Adrenal gland (tissue), 12 donors: Measurements from ENCODE around the gene BOLA3. TPM values are rescaled to one million over a fixed set of nuclear protein-coding genes. Genes with fewer than 3 reads are reported as not detected.
A peak's percentile ranks its signal among the peaks of the same experiment; 100 is the strongest.

ENCODE experiments used
- DNase-seq, 7 donors: peaks; one replicate each; pipeline ENCODE4 v3.0.0-alpha.2; 2019 to 2020
- H3K27ac ChIP-seq, 5 donors: fragments of 200-600 bp; sonication (generic) in 4 of 5; 1 replicate in 3 of 5; 2 replicates in 2 of 5; pipeline versions ENCODE4 v1.5.1 to v1.8.0; 2016 to 2020; ENCODE audit warnings: mild to moderate bottlenecking in 1 of 5
- H3K27me3 ChIP-seq: fragments of 200-600 bp; 2 replicates; pipeline ENCODE4 v1.8.0; 2021
- H3K36me3 ChIP-seq, 2 donors: fragments of 200-600 bp; replicated peaks in 1 of 2; 1 replicate in 1 of 2; 2 replicates in 1 of 2; pipeline versions ENCODE4 v1.5.1 to v1.8.0; 2018 to 2022
- H3K4me1 ChIP-seq, 2 donors: fragments of 200-600 bp; replicated peaks in 1 of 2; 1 replicate in 1 of 2; 2 replicates in 1 of 2; pipeline versions ENCODE4 v1.5.1 to v1.8.0; 2018 to 2021
- H3K4me3 ChIP-seq, 4 donors: fragments of 200-600 bp; sonication (generic) in 3 of 4; one replicate each; pipeline ENCODE4 v1.5.1; 2016 to 2018
- H3K9me3 ChIP-seq, 3 donors: fragments of 200-600 bp; sonication (generic) in 1 of 3; replicated peaks in 1 of 3; 1 replicate in 2 of 3; 2 replicates in 1 of 3; pipeline versions ENCODE4 v1.5.1 to v1.8.0; 2016 to 2021
- POLR2A ChIP-seq, 2 donors: fragments of 450-650 bp; IDR thresholded peaks; one replicate each; pipeline ENCODE4 v1.6.1; 2017; ENCODE audit warnings: antibody characterized with exemption in 2 of 2, mild to moderate bottlenecking in 2 of 2, moderate library complexity in 1 of 2
- WGBS, 4 donors: extraction: QIAGEN DNeasy Blood & Tissue Kit in 2 of 4; methylation state at CpG; one replicate each; pipeline versions ENCODE4 v1.1.5 to v1.1.7; 2013 to 2017; 5-methylcytosine and 5-hydroxymethylcytosine counted together
- intact Hi-C, 2 donors: fragments of 100-400 bp; cut with DNase I; formaldehyde crosslinking; loops; one replicate each; pipeline versions ENCODE4 v1.14.1 to v1.15.0; 2022 to 2023
- polyA plus RNA-seq, 3 donors: library from polyadenylated mRNA; stranded (reverse); fragments of 200-250 nt in 2 of 3; fragments of 350-450 nt in 1 of 3; fragmentation: Illumina TruSeq in 1 of 3; extraction: RNeasy Lipid Tissue Mini Kit (QIAGEN cat#74804) in 1 of 3; gene quantifications; one replicate each; pipeline ENCODE4 v1.2.3, GENCODE V29; 2013 to 2014
- total RNA-seq, 9 donors: library from RNA; depleted of rRNA in 4 of 9; stranded (reverse); fragments of >200 nt in 4 of 9; fragments of 120-200 nt in 1 of 9; fragmentation: NEBNext Ultra II Directional in 1 of 9; extraction: Animal tissue kit (Norgen Biotek cat#: 25700) in 1 of 9; gene quantifications; one replicate each; pipeline versions ENCODE4 v1.1.0 to v1.2.4, GENCODE V29; 2013 to 2023
- TF ChIP-seq, protein P1 (sequence below), 6 experiments: fragments of 450-650 bp in 4 of 6; fragments of 200-600 bp in 2 of 6; sonication (generic) in 1 of 6; IDR thresholded peaks; 1 replicate in 5 of 6; 2 replicates in 1 of 6; pipeline versions ENCODE4 v1.5.1 to v1.8.0; 2016 to 2021; ENCODE audit warnings: antibody characterized with exemption in 6 of 6, mild to moderate bottlenecking in 2 of 6, moderate library complexity in 1 of 6
- donor health status: healthy with polysubstance abuse.
- donor health status: Bipolar disorder and iron deficiency.
- donor health status: DM: yes; HTN: yes; CAD: no.
- donor health status: DM: no; HTN: no; CAD: no.
- donor health status: DM: no; HTN: no; CAD: no.
- donor health status: DM: yes; HTN: yes; CAD: no.

BOLA3 gene
- total and polyA plus RNA-seq, 12 donors: 17.1 to 84.5 (median 48.2) TPM

DNA sequence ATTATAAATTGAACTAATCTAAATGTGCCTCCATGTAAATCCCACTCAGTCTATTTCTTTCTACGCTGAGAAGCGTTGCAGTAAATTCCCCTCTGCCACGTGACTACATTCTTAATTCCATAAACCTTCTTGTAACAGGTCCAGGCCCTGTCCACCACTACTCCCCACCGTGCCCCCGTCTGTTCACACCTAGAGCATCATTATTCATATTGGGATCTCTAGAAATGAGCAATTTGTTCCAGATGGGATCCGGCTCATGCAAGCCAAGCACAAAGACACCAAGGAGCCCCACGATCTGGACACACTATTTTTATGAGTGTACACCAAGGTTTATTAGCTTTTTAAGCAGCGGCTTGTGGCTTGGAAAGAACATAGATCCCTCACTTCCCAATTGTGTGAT is 38.2 kb downstream of the BOLA3 start:
- intact Hi-C loops: no loop called here
- Histone ChIP-seq H3K36me3 (no peaks in the 10 kb centered on the region), H3K27ac (no peak overlapping the region), H3K4me1 (no peaks in the 10 kb centered on the region), H3K27me3 (no peaks in the 10 kb centered on the region), H3K4me3 (no peak overlapping the region), H3K9me3 (no peaks in the 10 kb centered on the region)
- TF ChIP-seq, protein P1, sequence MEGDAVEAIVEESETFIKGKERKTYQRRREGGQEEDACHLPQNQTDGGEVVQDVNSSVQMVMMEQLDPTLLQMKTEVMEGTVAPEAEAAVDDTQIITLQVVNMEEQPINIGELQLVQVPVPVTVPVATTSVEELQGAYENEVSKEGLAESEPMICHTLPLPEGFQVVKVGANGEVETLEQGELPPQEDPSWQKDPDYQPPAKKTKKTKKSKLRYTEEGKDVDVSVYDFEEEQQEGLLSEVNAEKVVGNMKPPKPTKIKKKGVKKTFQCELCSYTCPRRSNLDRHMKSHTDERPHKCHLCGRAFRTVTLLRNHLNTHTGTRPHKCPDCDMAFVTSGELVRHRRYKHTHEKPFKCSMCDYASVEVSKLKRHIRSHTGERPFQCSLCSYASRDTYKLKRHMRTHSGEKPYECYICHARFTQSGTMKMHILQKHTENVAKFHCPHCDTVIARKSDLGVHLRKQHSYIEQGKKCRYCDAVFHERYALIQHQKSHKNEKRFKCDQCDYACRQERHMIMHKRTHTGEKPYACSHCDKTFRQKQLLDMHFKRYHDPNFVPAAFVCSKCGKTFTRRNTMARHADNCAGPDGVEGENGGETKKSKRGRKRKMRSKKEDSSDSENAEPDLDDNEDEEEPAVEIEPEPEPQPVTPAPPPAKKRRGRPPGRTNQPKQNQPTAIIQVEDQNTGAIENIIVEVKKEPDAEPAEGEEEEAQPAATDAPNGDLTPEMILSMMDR (IDR thresholded peaks at IDR 0.05): no peak
- no peak for TF ChIP-seq POLR2A (IDR thresholded peaks at IDR 0.05)
- WGBS, 4 donors: 90 to 96% (median 92%) methylated on average over 8 of the region's 8 CpGs
- no peak for DNase-seq

DNA sequence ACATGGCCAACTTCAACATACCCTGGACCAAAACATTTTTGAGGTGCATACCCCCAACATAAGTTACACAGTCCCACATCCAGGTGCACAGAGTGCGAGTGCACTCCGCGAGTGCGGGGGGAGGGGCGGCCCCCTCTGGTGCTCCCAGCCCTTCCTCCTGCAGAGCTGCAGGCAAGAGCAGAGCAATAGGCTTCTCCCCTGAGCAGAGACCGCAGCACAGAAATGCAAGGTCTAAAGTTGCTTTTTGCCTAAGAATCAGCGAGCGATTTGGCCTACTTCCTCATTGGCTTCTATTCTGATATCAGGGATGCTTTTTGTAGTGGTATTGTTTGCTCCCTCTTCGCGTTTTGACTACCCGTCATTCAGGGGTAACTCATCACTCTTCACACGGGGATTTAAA is 40.6 kb downstream of the BOLA3 start:
- DNase-seq: peak in 1 of 7 donors; percentile 30
- TF ChIP-seq, protein P1 (IDR thresholded peaks at IDR 0.05): no peak
- TF ChIP-seq POLR2A (IDR thresholded peaks at IDR 0.05): no peak
- no peak overlapping the region for H3K27ac ChIP-seq
- no peaks in the 10 kb centered on the region for H3K27me3 ChIP-seq
- H3K36me3 ChIP-seq: peaks cover 0 to 2% of the 10 kb centered on the region in 2 donors
- no peaks in the 10 kb centered on the region for H3K4me1 ChIP-seq
- no peaks in the 10 kb centered on the region for H3K9me3 ChIP-seq
- H3K4me3 ChIP-seq: no peak overlapping the region
- intact Hi-C loops: no loop called here
- WGBS, 4 donors: 51 to 78% (median 66%) methylated on average over 12 of the region's 12 CpGs

DNA sequence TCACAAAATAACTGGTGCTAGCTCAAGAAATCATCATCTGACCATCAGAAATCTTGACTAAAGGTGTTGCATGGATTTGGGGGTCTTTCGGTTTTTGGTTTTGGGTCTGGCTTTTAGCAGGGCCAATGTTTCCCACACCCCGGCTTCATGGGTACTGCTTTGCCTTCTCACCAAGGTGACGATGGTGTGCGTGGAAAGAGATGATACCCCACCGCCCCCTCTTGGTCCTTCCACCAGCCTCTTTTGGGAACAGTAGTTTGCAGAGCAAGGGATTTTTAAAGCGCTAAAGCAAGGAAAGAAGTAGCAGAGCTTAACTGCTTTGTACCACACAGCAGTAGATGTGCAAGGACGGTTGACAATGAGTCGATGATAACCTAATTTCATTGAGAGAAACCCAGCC is 42.3 kb downstream of the BOLA3 start:
- peaks cover 0 to 18% of the 10 kb centered on the region in 2 donors for H3K36me3 ChIP-seq
- no peaks in the 10 kb centered on the region for H3K9me3 ChIP-seq
- intact Hi-C loops: no loop called here
- H3K27me3 ChIP-seq: no peaks in the 10 kb centered on the region
- no peak for TF ChIP-seq POLR2A (IDR thresholded peaks at IDR 0.05)
- TF ChIP-seq, protein P1 (IDR thresholded peaks at IDR 0.05): no peak
- no peak overlapping the region for H3K4me3 ChIP-seq
- DNase-seq: peak in 1 of 7 donors; percentile 35
- no peaks in the 10 kb centered on the region for H3K4me1 ChIP-seq
- WGBS, 4 donors: 92 to 95% (median 93%) methylated on average over 8 of the region's 8 CpGs
- no peak overlapping the region for H3K27ac ChIP-seq

DNA sequence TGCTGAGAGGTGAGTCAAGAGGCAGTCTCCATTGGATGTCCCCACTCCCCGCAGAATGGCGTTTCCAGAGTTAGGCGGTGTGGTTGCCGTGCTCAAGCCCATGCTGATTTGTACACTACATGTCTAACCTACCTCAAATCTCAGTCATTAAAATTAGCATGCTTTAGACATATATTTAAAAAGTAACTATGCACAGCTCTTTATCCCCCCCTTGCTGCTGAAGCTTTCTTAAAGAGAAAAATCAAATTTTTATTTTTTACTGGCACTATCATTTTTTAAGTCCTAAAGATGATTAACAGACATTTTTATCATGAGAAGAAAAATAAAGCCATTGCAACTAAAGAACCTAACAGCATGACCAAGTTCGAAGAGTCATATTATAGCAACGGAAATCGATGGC is 42.9 kb downstream of the BOLA3 start:
- no peaks in the 10 kb centered on the region for H3K9me3 ChIP-seq
- H3K4me1 ChIP-seq: no peaks in the 10 kb centered on the region
- WGBS, 4 donors: 92 to 96% (median 94%) methylated on average over 7 of the region's 7 CpGs
- peak in 1 of 7 donors; percentile 45 for DNase-seq
- no peak for TF ChIP-seq POLR2A (IDR thresholded peaks at IDR 0.05)
- TF ChIP-seq, protein P1 (IDR thresholded peaks at IDR 0.05): peak in 2 of 6 experiments; percentile 15 to 16
- intact Hi-C loops: no loop called here
- no peak overlapping the region for H3K4me3 ChIP-seq
- H3K27me3 ChIP-seq: no peaks in the 10 kb centered on the region
- no peak overlapping the region for H3K27ac ChIP-seq
- peaks cover 0 to 24% of the 10 kb centered on the region in 2 donors for H3K36me3 ChIP-seq
